GM12874 (cell line): ENCODE results near the gene TBC1D24.
A peak's percentile ranks its signal among the peaks of the same experiment; 100 is the strongest.

Experiments used
- CTCF ChIP-seq: IDR thresholded peaks from 2 replicates; pipeline ENCODE4 v1.5.1; 2011; ENCODE audit warnings: low read depth, mild to moderate bottlenecking, control low read depth, low read length, moderate library complexity; ENCODE audit not compliant: insufficient read depth

Gene TBC1D24

GRCh38 chr16:2482708-2483534 is 8.0 kb downstream of the TBC1D24 start:
- no peak for TF ChIP-seq CTCF

- TF ChIP-seq CTCF, result no peak
These were observed 9.3 kb downstream of the TBC1D24 start for GRCh38 chr16:2483939-2484897.

GRCh38 chr16:2484898-2485508 is 10.1 kb downstream of the TBC1D24 start:
- TF ChIP-seq CTCF, result no peak

- no peak for TF ChIP-seq CTCF
These were observed 11.0 kb downstream of the TBC1D24 start for GRCh38 chr16:2485811-2486507.

GRCh38 chr16:2486645-2487516 is 12.0 kb downstream of the TBC1D24 start:
- TF ChIP-seq CTCF, result peak; percentile 40; the same call in 1 of the 2 replicates

GRCh38 chr16:2487517-2487842 is 12.6 kb downstream of the TBC1D24 start:
- TF ChIP-seq CTCF, result no peak
